ENCODE measurements around the gene IGF2BP1. TPM values are rescaled to one million over a fixed set of nuclear protein-coding genes. Genes with fewer than 3 reads are reported as not detected.

Gene IGF2BP1
- total RNA-seq, 1 experiment from 2014 or later: 1.3 TPM

DNA sequence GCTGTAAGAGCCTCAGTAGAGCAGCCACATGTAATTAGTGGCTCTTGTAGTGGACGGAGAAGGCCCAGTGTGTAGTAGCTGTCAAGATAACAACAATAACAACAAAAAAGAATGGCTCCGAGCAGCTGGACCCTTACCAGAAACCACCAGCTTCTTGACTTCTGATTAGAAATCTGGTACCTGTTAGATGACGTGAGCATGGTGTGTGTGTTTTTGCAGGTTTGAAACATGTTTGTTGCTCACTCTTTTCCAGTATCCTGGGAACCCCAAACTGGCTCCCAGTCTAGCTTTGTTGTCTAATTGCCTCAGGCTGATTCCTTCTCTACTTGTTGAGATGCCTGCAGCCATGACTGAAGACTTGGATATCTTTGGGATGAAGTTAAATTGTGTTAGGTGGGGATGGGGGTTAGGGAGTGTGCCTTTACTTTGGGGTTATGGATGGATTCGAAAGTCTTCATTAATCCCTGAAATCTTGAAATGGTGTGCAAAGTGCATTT is 21.0 kb downstream of the IGF2BP1 start:
- no peak for ATAC-seq
- no peaks in the 10 kb centered on the region for H3K9me3 ChIP-seq (ENCODE audit: low read length)
- H3K4me1 ChIP-seq (ENCODE audit: insufficient read depth, low read length): peaks cover 12% of the 10 kb centered on the region
- no peak overlapping the region for H3K9ac ChIP-seq (ENCODE audit: low read length)
- no peak overlapping the region for H3K4me3 ChIP-seq (ENCODE audit: low read length)
- no peaks in the 10 kb centered on the region for H3F3A ChIP-seq (ENCODE audit: low read length, unreplicated experiment)
- H3K27ac ChIP-seq (ENCODE audit: low read length): no peak overlapping the region
- no peak overlapping the region for H2AFZ ChIP-seq (ENCODE audit: low read length)
- POLR2A ChIA-PET (ENCODE audit: unreplicated experiment): no interaction called here
- no peaks in the 10 kb centered on the region for H3K79me2 ChIP-seq (ENCODE audit: low read length)
- no peaks in the 10 kb centered on the region for H4K20me1 ChIP-seq (ENCODE audit: low read length)
- CTCF ChIA-PET: no interaction called here
- DNase-seq: no peak
- no peaks in the 10 kb centered on the region for H3K36me3 ChIP-seq (ENCODE audit: low read depth, low read length)
- TF ChIP-seq, protein P1, sequence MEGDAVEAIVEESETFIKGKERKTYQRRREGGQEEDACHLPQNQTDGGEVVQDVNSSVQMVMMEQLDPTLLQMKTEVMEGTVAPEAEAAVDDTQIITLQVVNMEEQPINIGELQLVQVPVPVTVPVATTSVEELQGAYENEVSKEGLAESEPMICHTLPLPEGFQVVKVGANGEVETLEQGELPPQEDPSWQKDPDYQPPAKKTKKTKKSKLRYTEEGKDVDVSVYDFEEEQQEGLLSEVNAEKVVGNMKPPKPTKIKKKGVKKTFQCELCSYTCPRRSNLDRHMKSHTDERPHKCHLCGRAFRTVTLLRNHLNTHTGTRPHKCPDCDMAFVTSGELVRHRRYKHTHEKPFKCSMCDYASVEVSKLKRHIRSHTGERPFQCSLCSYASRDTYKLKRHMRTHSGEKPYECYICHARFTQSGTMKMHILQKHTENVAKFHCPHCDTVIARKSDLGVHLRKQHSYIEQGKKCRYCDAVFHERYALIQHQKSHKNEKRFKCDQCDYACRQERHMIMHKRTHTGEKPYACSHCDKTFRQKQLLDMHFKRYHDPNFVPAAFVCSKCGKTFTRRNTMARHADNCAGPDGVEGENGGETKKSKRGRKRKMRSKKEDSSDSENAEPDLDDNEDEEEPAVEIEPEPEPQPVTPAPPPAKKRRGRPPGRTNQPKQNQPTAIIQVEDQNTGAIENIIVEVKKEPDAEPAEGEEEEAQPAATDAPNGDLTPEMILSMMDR (conservative IDR thresholded peaks at IDR 0.05; ENCODE audit: low read depth, low read length): no peak
- TF ChIP-seq EZH2 (IDR thresholded peaks at IDR 0.05; ENCODE audit: low read length, unreplicated experiment): no peak
- TF ChIP-seq EZH2phosphoT487 (IDR thresholded peaks at IDR 0.05; ENCODE audit: borderline replicate concordance, low read length): no peak
- intact Hi-C loops (cut with micrococcal nuclease): no loop called here
- H3K9me2 ChIP-seq (replicated peaks; ENCODE audit: low read length): no peaks in the 10 kb centered on the region
- H3K4me2 ChIP-seq (ENCODE audit: low read length): no peak overlapping the region
- BruUV-seq (replicated peaks): no TSS peak
- H3K27me3 ChIP-seq (ENCODE audit: low read length): peaks cover 32% of the 10 kb centered on the region

DNA sequence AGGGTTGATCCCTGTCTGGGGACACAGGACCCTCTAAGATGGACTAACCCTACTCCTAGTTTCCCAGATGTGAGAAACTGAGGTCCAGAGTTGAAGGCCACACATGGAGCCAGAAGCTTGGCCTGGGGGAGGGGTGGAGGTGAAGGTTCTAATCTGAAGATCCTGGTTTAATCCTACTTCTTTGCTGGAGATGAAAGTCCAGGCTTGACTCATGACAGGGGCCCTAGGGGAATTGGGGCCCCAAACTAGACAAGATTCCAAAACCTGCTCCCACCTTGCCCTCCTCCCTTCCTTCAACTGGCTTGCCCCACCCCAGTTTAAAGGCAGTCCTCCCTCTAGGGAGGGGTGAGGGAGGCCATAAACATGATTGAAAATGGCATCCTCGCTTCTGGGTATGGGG is 21.6 kb downstream of the IGF2BP1 start:
- intact Hi-C loops (cut with micrococcal nuclease): no loop called here
- no TSS peak for BruUV-seq (replicated peaks)
- Histone ChIP-seq H3K27me3 (ENCODE audit: low read length) (peaks cover 26% of the 10 kb centered on the region), H3K4me2 (ENCODE audit: low read length) (no peak overlapping the region), H3K4me3 (ENCODE audit: low read length) (no peak overlapping the region), H3K9me3 (ENCODE audit: low read length) (no peaks in the 10 kb centered on the region), H3K9me2 (replicated peaks; ENCODE audit: low read length) (no peaks in the 10 kb centered on the region), H3K4me1 (ENCODE audit: insufficient read depth, low read length) (peaks cover 12% of the 10 kb centered on the region), H3F3A (ENCODE audit: low read length, unreplicated experiment) (no peaks in the 10 kb centered on the region), H3K36me3 (ENCODE audit: low read depth, low read length) (no peaks in the 10 kb centered on the region), H4K20me1 (ENCODE audit: low read length) (no peaks in the 10 kb centered on the region), H3K79me2 (ENCODE audit: low read length) (no peaks in the 10 kb centered on the region), H3K27ac (ENCODE audit: low read length) (no peak overlapping the region), H3K9ac (ENCODE audit: low read length) (no peak overlapping the region), H2AFZ (ENCODE audit: low read length) (no peak overlapping the region)
- POLR2A ChIA-PET (ENCODE audit: unreplicated experiment): no interaction called here
- no peak for DNase-seq
- no peak for TF ChIP-seq EZH2 (IDR thresholded peaks at IDR 0.05; ENCODE audit: low read length, unreplicated experiment)
- TF ChIP-seq, protein P1 (conservative IDR thresholded peaks at IDR 0.05; ENCODE audit: low read depth, low read length): no peak
- no peak for TF ChIP-seq EZH2phosphoT487 (IDR thresholded peaks at IDR 0.05; ENCODE audit: borderline replicate concordance, low read length)
- no peak for ATAC-seq
- CTCF ChIA-PET: interaction anchor here (0.6 kb wide), 1 partner anchor 8 kb away, joined by 4 read pairs; no protein-coding TSS in a partner anchor

DNA sequence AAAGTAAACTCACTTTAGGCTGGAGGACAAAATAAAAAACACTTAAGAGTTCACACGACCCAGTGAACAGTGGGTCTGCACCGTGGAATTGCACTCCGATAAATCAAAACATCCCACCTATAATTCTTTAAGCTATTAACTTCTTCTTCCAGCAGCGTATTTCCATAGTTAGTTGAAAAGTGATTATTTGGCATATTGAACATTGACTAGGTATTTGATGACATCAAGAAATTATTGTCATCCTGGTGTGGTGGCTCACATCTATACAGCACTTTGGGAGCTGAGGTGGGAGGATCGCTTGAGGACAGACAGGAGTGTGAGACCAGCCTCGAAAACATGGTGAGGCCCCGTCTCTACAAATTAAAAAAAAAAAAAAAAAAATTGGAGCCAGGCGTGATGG is 23.4 kb downstream of the IGF2BP1 start:
- CTCF ChIA-PET: interaction anchor here (1.4 kb wide), 1 partner anchor 12 kb away, joined by 7 read pairs; no protein-coding TSS in a partner anchor
- peaks cover 12% of the 10 kb centered on the region for H3K4me1 ChIP-seq (ENCODE audit: insufficient read depth, low read length)
- no peak for DNase-seq
- peaks cover 8% of the 10 kb centered on the region for H3K27me3 ChIP-seq (ENCODE audit: low read length)
- no peak overlapping the region for H2AFZ ChIP-seq (ENCODE audit: low read length)
- POLR2A ChIA-PET (ENCODE audit: unreplicated experiment): no interaction called here
- H3F3A ChIP-seq (ENCODE audit: low read length, unreplicated experiment): no peaks in the 10 kb centered on the region
- no peaks in the 10 kb centered on the region for H4K20me1 ChIP-seq (ENCODE audit: low read length)
- no peak for ATAC-seq
- no peak overlapping the region for H3K4me3 ChIP-seq (ENCODE audit: low read length)
- no peak overlapping the region for H3K9ac ChIP-seq (ENCODE audit: low read length)
- H3K9me3 ChIP-seq (ENCODE audit: low read length): no peaks in the 10 kb centered on the region
- H3K4me2 ChIP-seq (ENCODE audit: low read length): no peak overlapping the region
- H3K9me2 ChIP-seq (replicated peaks; ENCODE audit: low read length): no peaks in the 10 kb centered on the region
- TF ChIP-seq EZH2 (IDR thresholded peaks at IDR 0.05; ENCODE audit: low read length, unreplicated experiment) (no peak), EZH2phosphoT487 (IDR thresholded peaks at IDR 0.05; ENCODE audit: borderline replicate concordance, low read length) (no peak)
- TF ChIP-seq, protein P1 (conservative IDR thresholded peaks at IDR 0.05; ENCODE audit: low read depth, low read length): no peak
- H3K36me3 ChIP-seq (ENCODE audit: low read depth, low read length): no peaks in the 10 kb centered on the region
- intact Hi-C loops (cut with micrococcal nuclease): no loop called here
- no TSS peak for BruUV-seq (replicated peaks)
- H3K27ac ChIP-seq (ENCODE audit: low read length): no peak overlapping the region
- no peaks in the 10 kb centered on the region for H3K79me2 ChIP-seq (ENCODE audit: low read length)
